ENCODE data around the gene ADGRL1.
"Not testable (repeated sequence)": the region's sequence is repeated elsewhere in the genome, so short reads cannot be mapped to it uniquely, and the experiment has no call there.

The ADGRL1 gene

DNA sequence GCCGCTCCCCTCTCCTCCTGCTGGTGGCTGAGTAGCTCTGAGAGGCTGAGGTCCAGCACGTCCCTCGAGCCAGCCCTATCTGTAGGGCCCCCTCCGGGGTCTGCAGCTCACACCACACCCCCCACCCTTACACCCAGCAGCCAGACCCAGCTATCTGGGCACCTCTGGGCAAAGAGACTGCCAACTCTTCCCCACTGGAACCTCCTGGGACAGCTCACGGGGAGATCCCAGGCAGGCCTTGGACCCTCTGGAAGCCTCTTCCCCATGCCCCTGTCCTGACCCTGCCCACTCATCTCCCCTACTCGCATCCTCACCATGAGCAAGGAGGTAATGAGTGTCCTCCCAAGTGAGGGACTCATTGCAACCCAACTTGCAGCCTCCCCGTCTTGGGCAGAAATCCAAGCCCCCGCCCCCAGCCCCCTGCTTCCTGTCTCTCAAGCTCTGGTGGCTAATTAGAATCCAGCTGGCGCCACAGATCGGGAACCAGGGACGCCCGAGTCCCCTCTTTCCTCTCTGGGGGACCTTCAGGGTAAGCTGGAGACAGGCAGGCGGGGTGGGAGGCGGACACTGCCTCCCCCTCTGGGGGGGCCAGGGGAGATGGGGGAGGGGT is 22.1 kb downstream of the ADGRL1 start:
- H3K27ac ChIP-seq = no peak overlapping the region
- no peak for DNase-seq
- no peak overlapping the region for H3K4me3 ChIP-seq (ENCODE audit: low read depth, low read length)
- no peaks in the 10 kb centered on the region for H3K27me3 ChIP-seq (ENCODE audit: insufficient read depth, low read depth, severe bottlenecking)
- H3K9me3 ChIP-seq (ENCODE audit: severe bottlenecking) = no peaks in the 10 kb centered on the region
- peaks cover 10% of the 10 kb centered on the region for H3K36me3 ChIP-seq
- TF ChIP-seq, protein P1, sequence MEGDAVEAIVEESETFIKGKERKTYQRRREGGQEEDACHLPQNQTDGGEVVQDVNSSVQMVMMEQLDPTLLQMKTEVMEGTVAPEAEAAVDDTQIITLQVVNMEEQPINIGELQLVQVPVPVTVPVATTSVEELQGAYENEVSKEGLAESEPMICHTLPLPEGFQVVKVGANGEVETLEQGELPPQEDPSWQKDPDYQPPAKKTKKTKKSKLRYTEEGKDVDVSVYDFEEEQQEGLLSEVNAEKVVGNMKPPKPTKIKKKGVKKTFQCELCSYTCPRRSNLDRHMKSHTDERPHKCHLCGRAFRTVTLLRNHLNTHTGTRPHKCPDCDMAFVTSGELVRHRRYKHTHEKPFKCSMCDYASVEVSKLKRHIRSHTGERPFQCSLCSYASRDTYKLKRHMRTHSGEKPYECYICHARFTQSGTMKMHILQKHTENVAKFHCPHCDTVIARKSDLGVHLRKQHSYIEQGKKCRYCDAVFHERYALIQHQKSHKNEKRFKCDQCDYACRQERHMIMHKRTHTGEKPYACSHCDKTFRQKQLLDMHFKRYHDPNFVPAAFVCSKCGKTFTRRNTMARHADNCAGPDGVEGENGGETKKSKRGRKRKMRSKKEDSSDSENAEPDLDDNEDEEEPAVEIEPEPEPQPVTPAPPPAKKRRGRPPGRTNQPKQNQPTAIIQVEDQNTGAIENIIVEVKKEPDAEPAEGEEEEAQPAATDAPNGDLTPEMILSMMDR (IDR thresholded peaks at IDR 0.05; ENCODE audit: low read depth, low read length) = no peak

DNA sequence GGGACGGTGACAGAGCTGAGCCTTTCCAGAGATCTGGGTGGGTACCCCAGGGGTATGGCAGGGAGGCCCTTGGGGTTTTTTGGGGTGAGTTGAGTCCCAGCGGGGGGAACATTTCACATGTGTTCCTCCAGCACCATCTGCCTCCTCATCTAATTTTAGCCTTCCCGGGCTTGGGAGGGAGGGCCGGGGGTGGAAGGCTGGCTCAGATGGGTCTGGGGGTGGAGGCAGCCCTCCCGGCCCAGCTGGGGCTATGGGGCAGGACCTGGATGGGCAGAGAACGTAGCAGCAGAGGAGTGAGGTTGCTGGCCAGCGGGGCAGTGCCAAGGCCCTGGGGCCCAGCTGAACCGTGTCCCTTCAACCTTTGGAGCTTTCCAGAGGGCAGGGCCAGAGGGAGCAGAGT is 23.5 kb downstream of the ADGRL1 start:
- DNase-seq = no peak
- TF ChIP-seq, protein P1 (IDR thresholded peaks at IDR 0.05; ENCODE audit: low read depth, low read length) = no peak
- no peaks in the 10 kb centered on the region for H3K9me3 ChIP-seq (ENCODE audit: severe bottlenecking)
- H3K27ac ChIP-seq = no peak overlapping the region
- no peak overlapping the region for H3K4me3 ChIP-seq (ENCODE audit: low read depth, low read length)
- peaks cover 14% of the 10 kb centered on the region for H3K36me3 ChIP-seq
- no peaks in the 10 kb centered on the region for H3K27me3 ChIP-seq (ENCODE audit: insufficient read depth, low read depth, severe bottlenecking)

DNA sequence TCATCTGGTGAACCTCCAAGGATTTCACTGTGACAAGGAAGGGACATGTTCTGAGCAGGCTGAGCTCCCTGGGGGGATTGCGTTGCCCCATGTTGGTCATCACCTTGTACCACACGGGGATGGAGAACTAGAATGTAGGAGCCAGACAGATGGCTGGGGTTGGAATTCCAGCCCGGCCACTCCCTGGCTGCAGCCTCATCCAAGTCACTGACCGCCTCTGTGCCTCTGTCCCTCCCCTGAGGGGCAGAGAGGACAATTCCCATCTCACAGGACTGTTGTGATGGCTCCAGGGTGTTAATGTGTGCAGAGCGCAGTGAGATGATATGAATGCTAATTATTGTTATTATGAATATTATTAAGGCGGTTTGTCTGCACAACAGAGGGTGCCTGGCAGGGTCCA is 24.1 kb downstream of the ADGRL1 start:
- Histone ChIP-seq H3K4me3 (ENCODE audit: low read depth, low read length) (no peak overlapping the region), H3K36me3 (peaks cover 20% of the 10 kb centered on the region), H3K9me3 (ENCODE audit: severe bottlenecking) (no peaks in the 10 kb centered on the region), H3K27ac (no peak overlapping the region), H3K27me3 (ENCODE audit: insufficient read depth, low read depth, severe bottlenecking) (no peaks in the 10 kb centered on the region)
- TF ChIP-seq, protein P1 (IDR thresholded peaks at IDR 0.05; ENCODE audit: low read depth, low read length) = no peak
- DNase-seq = no peak

DNA sequence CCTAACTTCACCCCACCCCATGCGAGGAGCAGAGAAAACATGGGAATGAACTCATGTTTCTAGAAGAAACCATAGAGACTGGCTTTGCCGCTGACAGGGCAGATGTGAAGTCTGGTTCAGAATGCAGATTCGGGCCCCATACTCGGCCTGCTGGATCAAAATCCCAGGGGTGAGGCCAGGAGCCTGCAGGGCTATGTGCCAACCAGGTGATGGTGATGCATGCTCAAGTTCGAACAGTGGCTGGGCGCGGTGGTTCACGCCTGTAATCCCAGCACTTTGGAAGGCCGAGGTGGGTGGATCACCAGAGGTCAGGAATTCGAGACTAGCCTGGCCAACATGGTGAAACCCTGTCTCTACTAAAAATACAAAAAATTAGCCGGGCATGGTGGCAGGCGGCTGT is 24.8 kb downstream of the ADGRL1 start:
- not testable (repeated sequence) for H3K27me3 ChIP-seq (ENCODE audit: insufficient read depth, low read depth, severe bottlenecking); H3K27ac ChIP-seq; H3K4me3 ChIP-seq (ENCODE audit: low read depth, low read length); DNase-seq; H3K9me3 ChIP-seq (ENCODE audit: severe bottlenecking)
- H3K36me3 ChIP-seq = peaks cover 26% of the 10 kb centered on the region

DNA sequence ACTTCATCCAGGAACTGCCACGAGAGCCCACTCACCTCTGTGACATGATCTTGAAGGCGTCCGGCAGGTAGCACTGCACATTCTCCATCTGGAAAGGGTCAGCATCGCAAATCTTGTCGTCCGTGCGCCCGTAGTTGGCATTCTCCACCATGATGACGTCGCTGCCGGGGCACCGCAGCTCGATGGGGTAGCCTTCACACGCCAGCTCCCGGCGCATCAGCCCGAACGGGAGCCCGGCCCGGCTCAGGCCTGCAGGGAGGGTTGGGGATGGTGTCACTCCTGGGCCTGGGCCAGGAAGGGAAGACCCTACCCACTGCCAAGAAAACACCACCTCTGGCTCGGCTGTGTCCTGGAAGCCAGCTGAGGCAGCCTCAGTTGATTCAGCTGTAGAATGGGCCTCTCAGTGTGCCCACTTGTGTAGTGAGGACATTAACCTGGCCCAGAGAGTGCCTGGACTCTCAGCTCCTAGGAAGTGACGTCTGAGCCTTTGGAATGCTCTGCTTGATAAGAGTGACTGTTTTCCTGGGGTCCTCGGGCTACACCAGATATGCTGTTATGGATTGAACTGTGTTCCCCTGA is 28.4 kb downstream of the ADGRL1 start:
- no peak for DNase-seq
- Histone ChIP-seq H3K27ac (no peak overlapping the region), H3K27me3 (ENCODE audit: insufficient read depth, low read depth, severe bottlenecking) (no peaks in the 10 kb centered on the region), H3K36me3 (peaks cover 40% of the 10 kb centered on the region), H3K4me3 (ENCODE audit: low read depth, low read length) (no peak overlapping the region), H3K9me3 (ENCODE audit: severe bottlenecking) (no peaks in the 10 kb centered on the region)
- TF ChIP-seq, protein P1 (IDR thresholded peaks at IDR 0.05; ENCODE audit: low read depth, low read length) = no peak

DNA sequence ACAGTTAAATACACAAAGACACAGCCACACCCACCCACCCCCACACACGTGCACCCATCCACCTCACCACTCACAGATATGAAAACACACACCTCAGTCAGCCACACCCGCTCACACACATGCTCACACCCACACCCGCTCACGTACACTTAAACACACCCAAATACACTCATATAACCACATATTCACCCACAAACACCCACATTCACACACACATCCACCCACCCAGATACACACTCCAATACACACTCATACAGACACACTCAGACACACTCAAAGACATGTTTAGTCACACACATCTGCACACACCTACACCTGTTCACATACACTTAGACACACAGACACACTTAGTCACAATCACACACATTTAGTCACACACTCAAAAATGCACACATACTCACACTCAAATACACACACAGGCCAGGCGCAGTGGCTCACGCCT is 30.6 kb downstream of the ADGRL1 start:
- TF ChIP-seq, protein P1 (IDR thresholded peaks at IDR 0.05; ENCODE audit: low read depth, low read length) = no peak
- Histone ChIP-seq H3K27me3 (ENCODE audit: insufficient read depth, low read depth, severe bottlenecking) (no peaks in the 10 kb centered on the region), H3K27ac (no peak overlapping the region), H3K36me3 (peaks cover 56% of the 10 kb centered on the region), H3K4me3 (ENCODE audit: low read depth, low read length) (no peak overlapping the region), H3K9me3 (ENCODE audit: severe bottlenecking) (no peaks in the 10 kb centered on the region)
- DNase-seq = no peak

Data from WERI-Rb-1 (cell line).